Loucy (cell line): ENCODE data around the gene DNLZ.

Experiments
- H2AFZ ChIP-seq: fragments of 200-600 bp; sonication (generic); 2 replicates; pipeline ENCODE4 v1.6.0; 2016; ENCODE audit warnings: antibody characterized with exemption, mild to moderate bottlenecking, low read length, moderate library complexity
- H3F3A ChIP-seq: fragments of 200-600 bp; 2 replicates; pipeline ENCODE4 v1.6.0; 2016; ENCODE audit warnings: antibody characterized with exemption, low read depth, mild to moderate bottlenecking
- H3K27me3 ChIP-seq: fragments of 200-600 bp; sonication (generic); 2 replicates; pipeline ENCODE4 v1.6.1; 2014; ENCODE audit warnings: low read length, mild to moderate bottlenecking; ENCODE audit not compliant: insufficient read depth, poor library complexity, severe bottlenecking
- H3K36me3 ChIP-seq: fragments of 200-600 bp; sonication (generic); 2 replicates; pipeline ENCODE4 v1.6.1; 2016; ENCODE audit warnings: low read length; ENCODE audit not compliant: insufficient read depth
- H3K4me1 ChIP-seq: fragments of 200-600 bp; sonication (generic); 2 replicates; pipeline ENCODE4 v1.5.1; 2014; ENCODE audit warnings: low read length, mild to moderate bottlenecking; ENCODE audit not compliant: insufficient read depth, poor library complexity, severe bottlenecking
- H3K4me2 ChIP-seq: fragments of 200-600 bp; sonication (generic); 2 replicates; pipeline ENCODE4 v1.6.0; 2014; ENCODE audit warnings: antibody characterized with exemption, low read length, low read depth, mild to moderate bottlenecking; ENCODE audit not compliant: poor library complexity, severe bottlenecking
- H3K4me3 ChIP-seq: fragments of 200-600 bp; sonication (generic); 2 replicates; pipeline ENCODE4 v1.5.1; 2014; ENCODE audit warnings: low read length, mild to moderate bottlenecking, mixed read lengths; ENCODE audit not compliant: poor library complexity, severe bottlenecking
- H3K79me2 ChIP-seq: fragments of 200-600 bp; sonication (generic); 2 replicates; pipeline ENCODE4 v1.6.1; 2014; ENCODE audit warnings: low read length; ENCODE audit not compliant: insufficient read depth
- H3K9ac ChIP-seq: fragments of 200-600 bp; sonication (generic); 2 replicates; pipeline ENCODE4 v1.6.0; 2014; ENCODE audit warnings: mild to moderate bottlenecking, low read depth, low read length, moderate library complexity; ENCODE audit not compliant: poor library complexity, severe bottlenecking
- H3K9me2 ChIP-seq: fragments of 200-600 bp; sonication (generic); replicated peaks from 2 replicates; pipeline ENCODE4 v1.6.1; 2016; ENCODE audit warnings: low read depth, low read length, mixed read lengths
- H3K9me3 ChIP-seq: fragments of 200-600 bp; sonication (generic); 2 replicates; pipeline ENCODE4 v1.6.1; 2014; ENCODE audit warnings: mild to moderate bottlenecking, antibody characterized with exemption, low read length, low read depth; ENCODE audit not compliant: insufficient read depth
- H4K20me1 ChIP-seq: fragments of 200-600 bp; sonication (generic); 2 replicates; pipeline ENCODE4 v1.6.0; 2014; ENCODE audit warnings: antibody characterized with exemption, low read length, mild to moderate bottlenecking; ENCODE audit not compliant: insufficient read depth, poor library complexity, severe bottlenecking
- CTCF ChIP-seq: fragments of 200-600 bp; sonication (generic); conservative IDR thresholded peaks from 2 replicates; pipeline ENCODE4 v1.5.1; 2014; ENCODE audit warnings: mild to moderate bottlenecking, antibody characterized with exemption, low read length
- EZH2phosphoT487 ChIP-seq: fragments of 200-600 bp; IDR thresholded peaks from 2 replicates; pipeline ENCODE4 v1.6.1; 2018; ENCODE audit warnings: antibody characterized with exemption, mild to moderate bottlenecking, moderate library complexity, borderline replicate concordance

The DNLZ gene

GRCh38 chr9:136387217-136387616 lies 23.7 kb upstream of the DNLZ start:
- Histone ChIP-seq H3F3A (no peaks in the 10 kb centered on the region), H3K79me2 (no peaks in the 10 kb centered on the region), H3K27me3 (no peaks in the 10 kb centered on the region), H3K9me3 (no peaks in the 10 kb centered on the region), H2AFZ (no peak overlapping the region), H3K9me2 (no peaks in the 10 kb centered on the region), H3K4me3 (no peak overlapping the region), H3K4me2 (no peak overlapping the region), H3K9ac (no peak overlapping the region), H3K36me3 (peaks cover 15% of the 10 kb centered on the region; the same call in 1 of the 2 replicates), H4K20me1 (no peaks in the 10 kb centered on the region), H3K4me1 (no peaks in the 10 kb centered on the region)
- TF ChIP-seq CTCF (no peak), EZH2phosphoT487 (no peak)

GRCh38 chr9:136386018-136386417 lies 22.5 kb upstream of the DNLZ start:
- Histone ChIP-seq H4K20me1 (no peaks in the 10 kb centered on the region), H3K36me3 (peaks cover 9% of the 10 kb centered on the region; the same call in 1 of the 2 replicates)
- TF ChIP-seq CTCF (no peak), EZH2phosphoT487 (no peak)

GRCh38 chr9:136385015-136385414 lies 21.5 kb upstream of the DNLZ start:
- Histone ChIP-seq H3K4me3 (no peak overlapping the region), H3K27me3 (no peaks in the 10 kb centered on the region), H2AFZ (no peak overlapping the region), H3F3A (no peaks in the 10 kb centered on the region), H3K9ac (no peak overlapping the region), H3K36me3 (peaks cover 9% of the 10 kb centered on the region; the same call in 1 of the 2 replicates), H3K79me2 (no peaks in the 10 kb centered on the region), H3K9me3 (no peaks in the 10 kb centered on the region), H4K20me1 (no peaks in the 10 kb centered on the region), H3K9me2 (no peaks in the 10 kb centered on the region), H3K4me1 (no peaks in the 10 kb centered on the region), H3K4me2 (no peak overlapping the region)
- TF ChIP-seq CTCF: no peak
- TF ChIP-seq EZH2phosphoT487: no peak

More at GRCh38 chr9:136386018-136386417, 22.5 kb upstream of the DNLZ start:
- H3K4me3 ChIP-seq: no peak overlapping the region
- no peaks in the 10 kb centered on the region for H3K4me1 ChIP-seq
- H3K9me3 ChIP-seq: no peaks in the 10 kb centered on the region
- no peaks in the 10 kb centered on the region for H3F3A ChIP-seq
- no peaks in the 10 kb centered on the region for H3K9me2 ChIP-seq
- H2AFZ ChIP-seq: no peak overlapping the region
- H3K9ac ChIP-seq: no peak overlapping the region
- H3K79me2 ChIP-seq: no peaks in the 10 kb centered on the region
- H3K27me3 ChIP-seq: no peaks in the 10 kb centered on the region
- H3K4me2 ChIP-seq: no peak overlapping the region
